ENCODE measurements around the gene PLA2G2C. TPM values are rescaled to one million over a fixed set of nuclear protein-coding genes. Genes with fewer than 3 reads are reported as not detected.

PLA2G2C gene
- total and polyA plus RNA-seq, 2 of the 13 experiments (the other 11 are each of a cell fraction or from before 2014, with no cell fraction given): not detected

- TF ChIP-seq FLYWCH1 (CRISPR knock-in tag; IDR thresholded peaks at IDR 0.05) (no peak), ZNF354B (CRISPR knock-in tag; IDR thresholded peaks at IDR 0.05) (no peak), ZNF496 (CRISPR knock-in tag; IDR thresholded peaks at IDR 0.05; ENCODE audit: insufficient replicate concordance) (no peak), ZNF777 (CRISPR knock-in tag; IDR thresholded peaks at IDR 0.05) (no peak), SP4 (CRISPR knock-in tag; IDR thresholded peaks at IDR 0.05) (no peak), ZNF121 (CRISPR knock-in tag; IDR thresholded peaks at IDR 0.05) (no peak), ZNF670 (CRISPR knock-in tag; IDR thresholded peaks at IDR 0.05; ENCODE audit: borderline replicate concordance) (no peak), ZNF740 (CRISPR knock-in tag; IDR thresholded peaks at IDR 0.05) (peak; percentile 53; the same call in 1 of the 2 replicates), POLR2AphosphoS5 (IDR thresholded peaks at IDR 0.05; ENCODE audit: low read depth, low read length) (no peak), HIVEP1 (CRISPR knock-in tag; IDR thresholded peaks at IDR 0.05) (0 out of 2 replicates have a peak, but pooled peaks have one; percentile 15), TEAD3 (CRISPR knock-in tag; optimal IDR thresholded peaks at IDR 0.05; ENCODE audit: borderline replicate concordance) (peak; percentile 64), ZBTB38 (CRISPR knock-in tag; IDR thresholded peaks at IDR 0.05) (no peak), KLF6 (CRISPR knock-in tag; IDR thresholded peaks at IDR 0.05) (no peak), ZNF263 (CRISPR knock-in tag; IDR thresholded peaks at IDR 0.05) (0 out of 2 replicates have a peak, but pooled peaks have one; percentile 26), SIN3A (IDR thresholded peaks at IDR 0.05; ENCODE audit: borderline replicate concordance, low read depth, low read length) (no peak), NFKBIZ (CRISPR knock-in tag; IDR thresholded peaks at IDR 0.05) (no peak), MYPOP (CRISPR knock-in tag; IDR thresholded peaks at IDR 0.05) (no peak), NFE2L2 (IDR thresholded peaks at IDR 0.05; ENCODE audit: low read length) (no peak), AGO1 (IDR thresholded peaks at IDR 0.05; ENCODE audit: low read depth, low read length, poor library complexity, severe bottlenecking) (no peak), ZNF703 (CRISPR knock-in tag; IDR thresholded peaks at IDR 0.05; ENCODE audit: borderline replicate concordance) (no peak), ZBTB40 (IDR thresholded peaks at IDR 0.05) (no peak), ZBTB40 (CRISPR knock-in tag; IDR thresholded peaks at IDR 0.05) (no peak)
Observed at GRCh38 chr1:20151906-20152598, 34.3 kb downstream of the PLA2G2C start (continued).

Data from HepG2 (cell line).